ENCODE measurements around the gene GALNT10.

Gene GALNT10

DNA sequence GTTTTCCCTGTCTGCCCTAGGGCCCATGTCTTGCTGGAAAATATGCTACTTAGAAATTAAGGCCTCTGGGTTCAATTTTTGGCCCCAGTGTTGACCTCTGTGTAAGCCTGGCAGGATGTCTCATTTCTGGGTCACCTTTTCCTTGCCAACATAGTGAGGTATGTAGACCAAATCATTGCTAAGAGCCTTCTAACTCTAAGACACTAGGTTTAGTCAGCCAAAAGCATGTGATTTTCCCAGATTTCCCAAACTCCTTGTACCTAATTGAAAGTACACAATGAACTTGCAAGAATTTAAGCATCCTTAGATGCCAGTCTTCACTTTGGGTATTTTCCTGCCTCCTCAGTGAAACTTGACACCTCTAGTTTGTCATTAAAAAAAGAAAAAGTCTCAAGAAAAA, 77.0 kb downstream of the GALNT10 start:
- CTCF ChIA-PET: no interaction called here

DNA sequence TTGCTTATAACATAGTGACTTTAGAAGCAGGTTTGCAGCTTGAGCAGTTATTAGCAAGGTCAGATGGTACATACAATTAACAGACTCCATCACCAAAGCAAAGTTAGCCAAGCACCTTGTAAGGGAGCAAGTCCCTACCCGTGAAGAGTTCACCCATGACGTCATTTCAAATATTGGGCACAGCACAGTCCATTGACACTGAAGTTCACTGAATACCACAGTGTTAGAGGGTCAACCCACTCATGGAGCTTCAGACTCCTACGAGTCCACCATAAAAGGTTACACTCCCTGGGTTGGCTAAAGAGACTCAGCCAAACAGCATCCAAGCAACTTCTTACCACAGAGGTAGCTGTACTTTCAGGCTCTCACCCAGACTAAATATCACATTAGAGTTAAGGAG, 77.5 kb downstream of the GALNT10 start:
- POLR2A ChIA-PET: no interaction called here
- CTCF ChIA-PET: no interaction called here
- DNase-seq (ENCODE audit: extremely low spot score): no peak
- TF ChIP-seq HDGF (IDR thresholded peaks at IDR 0.05; ENCODE audit: borderline replicate concordance): no peak

More for the DNA sequence above, 77.0 kb downstream of the GALNT10 start:
- no peak for TF ChIP-seq NFRKB (IDR thresholded peaks at IDR 0.05)
- TF ChIP-seq BHLHE40 (IDR thresholded peaks at IDR 0.05; ENCODE audit: borderline replicate concordance): no peak
- no peak for TF ChIP-seq LEF1 (IDR thresholded peaks at IDR 0.05; ENCODE audit: borderline replicate concordance)
- no peak for DNase-seq (ENCODE audit: extremely low spot score)
- POLR2A ChIA-PET: no interaction called here

DNA sequence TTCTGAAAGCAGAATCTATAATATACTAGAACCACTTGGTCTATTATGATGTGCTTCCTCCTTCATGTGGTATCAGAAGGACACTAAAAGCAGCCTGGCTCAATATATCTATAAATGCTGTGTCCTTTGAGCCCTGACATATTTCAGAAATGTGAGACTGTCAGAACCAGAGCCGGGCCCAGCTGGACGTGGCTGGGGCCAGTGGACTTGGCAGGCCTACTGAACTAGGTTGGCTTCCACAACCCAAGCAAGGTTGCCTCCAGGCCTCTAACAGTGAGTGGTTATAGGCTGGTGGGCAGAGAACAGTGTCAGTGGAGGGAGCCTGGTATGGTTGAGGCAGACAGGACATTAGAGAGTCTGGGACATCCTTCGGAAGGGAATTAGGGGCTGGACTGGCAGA, 78.9 kb downstream of the GALNT10 start:
- ChIA-PET CTCF (no interaction called here), POLR2A (no interaction called here)
- no peak for DNase-seq (ENCODE audit: extremely low spot score)
- TF ChIP-seq L3MBTL2 (conservative IDR thresholded peaks at IDR 0.05) (no peak), LEF1 (IDR thresholded peaks at IDR 0.05; ENCODE audit: borderline replicate concordance) (no peak), FOXA1 (IDR thresholded peaks at IDR 0.05) (no peak), SP1 (IDR thresholded peaks at IDR 0.05) (no peak), SUZ12 (IDR thresholded peaks at IDR 0.05) (no peak)

DNA sequence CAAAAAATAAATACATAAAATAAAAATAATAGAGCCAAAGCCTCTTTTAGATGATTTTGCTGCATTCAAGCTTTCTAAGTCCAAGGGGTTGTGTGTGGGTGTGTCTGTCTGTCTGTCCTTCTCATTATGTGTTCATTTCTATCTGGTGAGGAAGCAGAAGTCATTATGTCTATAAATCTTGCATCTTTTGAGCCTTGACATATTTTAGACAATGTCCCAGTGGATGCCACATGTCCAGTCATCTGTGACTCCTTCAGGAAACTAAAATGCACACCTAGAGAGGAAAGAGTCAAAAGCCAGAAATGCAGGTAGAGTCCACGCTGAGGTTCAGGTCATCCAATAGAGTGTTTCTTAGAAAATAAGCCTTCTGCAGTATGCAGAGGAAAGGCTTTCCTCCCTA, 80.9 kb downstream of the GALNT10 start:
- POLR2A ChIA-PET: no interaction called here
- CTCF ChIA-PET: no interaction called here
- TF ChIP-seq ELF4 (IDR thresholded peaks at IDR 0.05) (no peak), LEF1 (IDR thresholded peaks at IDR 0.05; ENCODE audit: borderline replicate concordance) (no peak), FOXK2 (IDR thresholded peaks at IDR 0.05) (no peak), FOXA1 (IDR thresholded peaks at IDR 0.05) (no peak), L3MBTL2 (conservative IDR thresholded peaks at IDR 0.05) (no peak), NFRKB (IDR thresholded peaks at IDR 0.05) (no peak), TARDBP (IDR thresholded peaks at IDR 0.05) (no peak), HDGF (IDR thresholded peaks at IDR 0.05; ENCODE audit: borderline replicate concordance) (no peak), ARNT (IDR thresholded peaks at IDR 0.05) (no peak), CTBP1 (IDR thresholded peaks at IDR 0.05; ENCODE audit: borderline replicate concordance) (no peak), SUZ12 (IDR thresholded peaks at IDR 0.05) (no peak), ZNF384 (IDR thresholded peaks at IDR 0.05) (no peak)
- TF ChIP-seq, protein P1, sequence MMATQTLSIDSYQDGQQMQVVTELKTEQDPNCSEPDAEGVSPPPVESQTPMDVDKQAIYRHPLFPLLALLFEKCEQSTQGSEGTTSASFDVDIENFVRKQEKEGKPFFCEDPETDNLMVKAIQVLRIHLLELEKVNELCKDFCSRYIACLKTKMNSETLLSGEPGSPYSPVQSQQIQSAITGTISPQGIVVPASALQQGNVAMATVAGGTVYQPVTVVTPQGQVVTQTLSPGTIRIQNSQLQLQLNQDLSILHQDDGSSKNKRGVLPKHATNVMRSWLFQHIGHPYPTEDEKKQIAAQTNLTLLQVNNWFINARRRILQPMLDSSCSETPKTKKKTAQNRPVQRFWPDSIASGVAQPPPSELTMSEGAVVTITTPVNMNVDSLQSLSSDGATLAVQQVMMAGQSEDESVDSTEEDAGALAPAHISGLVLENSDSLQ (IDR thresholded peaks at IDR 0.05): no peak

DNA sequence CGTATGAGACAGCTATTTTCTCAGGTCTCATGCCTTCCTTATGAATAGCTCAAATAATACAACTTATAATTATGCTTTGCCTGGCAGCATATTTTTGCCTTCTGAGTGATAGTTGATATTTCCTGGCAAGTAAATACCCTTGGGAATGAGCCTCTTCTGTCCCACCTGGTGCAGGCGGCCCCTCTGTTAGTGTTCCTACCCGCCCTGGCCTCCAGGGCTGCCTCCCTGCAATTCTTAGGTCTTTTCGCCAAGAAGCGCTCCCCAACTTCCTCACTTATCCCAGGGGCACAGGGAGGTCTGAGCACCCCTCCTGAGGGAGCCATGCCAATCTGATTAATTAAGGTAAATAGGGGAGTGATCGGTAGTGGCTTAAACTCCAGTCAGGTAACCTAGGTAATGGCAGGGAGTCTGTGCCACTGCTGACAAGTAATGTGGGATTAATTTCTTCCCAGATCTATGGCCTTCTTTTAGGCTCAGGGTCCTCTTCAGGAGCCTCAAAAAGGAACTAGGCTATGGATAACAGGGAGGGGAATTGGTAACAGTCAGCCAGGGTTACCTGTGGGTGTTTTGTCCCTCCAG, 81.5 kb downstream of the GALNT10 start:
- no peak for TF ChIP-seq BHLHE40 (IDR thresholded peaks at IDR 0.05; ENCODE audit: borderline replicate concordance)
- TF ChIP-seq LEF1 (IDR thresholded peaks at IDR 0.05; ENCODE audit: borderline replicate concordance): no peak
- no peak for TF ChIP-seq FOXA1 (IDR thresholded peaks at IDR 0.05)
- TF ChIP-seq CTBP1 (IDR thresholded peaks at IDR 0.05; ENCODE audit: borderline replicate concordance): no peak
- TF ChIP-seq, protein P1 (IDR thresholded peaks at IDR 0.05): no peak
- TF ChIP-seq SUZ12 (IDR thresholded peaks at IDR 0.05): no peak
- no peak for TF ChIP-seq ELF4 (IDR thresholded peaks at IDR 0.05)
- TF ChIP-seq L3MBTL2 (conservative IDR thresholded peaks at IDR 0.05): no peak
- TF ChIP-seq FOXM1 (IDR thresholded peaks at IDR 0.05; ENCODE audit: borderline replicate concordance): no peak
- TF ChIP-seq ARNT (IDR thresholded peaks at IDR 0.05): no peak
- no peak for TF ChIP-seq FOXK2 (IDR thresholded peaks at IDR 0.05)
- TF ChIP-seq HDGF (IDR thresholded peaks at IDR 0.05; ENCODE audit: borderline replicate concordance): no peak
- TF ChIP-seq NFRKB (IDR thresholded peaks at IDR 0.05): no peak
- ChIA-PET CTCF (no interaction called here), POLR2A (no interaction called here)
- no peak for DNase-seq (ENCODE audit: extremely low spot score)

More for the DNA sequence above, 80.9 kb downstream of the GALNT10 start:
- DNase-seq (ENCODE audit: extremely low spot score): no peak

DNA sequence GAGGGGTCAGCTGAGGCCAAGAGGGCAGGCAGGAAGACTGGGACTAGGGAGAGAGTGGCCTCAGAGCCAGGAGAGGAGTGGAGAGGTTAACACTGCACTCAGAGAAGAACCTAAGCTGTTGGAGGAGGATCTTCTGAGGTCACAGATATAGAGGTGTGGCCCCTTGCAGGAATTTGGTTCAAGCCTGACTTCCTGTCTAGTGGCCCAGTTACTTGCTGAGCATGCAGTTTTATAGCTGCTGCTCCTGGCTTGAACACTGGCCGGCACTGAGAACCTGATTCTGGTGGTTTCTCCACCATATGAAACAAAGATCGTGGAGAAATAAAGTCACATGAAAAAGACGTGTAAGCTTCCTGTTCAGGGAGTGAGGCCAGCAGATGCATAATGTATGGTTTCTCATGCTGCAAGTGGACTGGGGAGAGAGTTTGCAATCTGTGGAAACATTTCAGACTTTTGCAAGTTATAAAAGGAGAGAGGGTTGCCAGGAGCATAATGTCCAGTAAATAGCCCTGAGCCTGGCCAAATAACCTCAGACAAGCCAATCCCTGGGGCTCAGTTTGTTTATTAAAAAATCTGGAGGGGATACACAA, 82.6 kb downstream of the GALNT10 start:
- TF ChIP-seq BHLHE40 (IDR thresholded peaks at IDR 0.05; ENCODE audit: borderline replicate concordance) (no peak), HDGF (IDR thresholded peaks at IDR 0.05; ENCODE audit: borderline replicate concordance) (no peak), SP1 (IDR thresholded peaks at IDR 0.05) (no peak), L3MBTL2 (conservative IDR thresholded peaks at IDR 0.05) (no peak), FOXA1 (IDR thresholded peaks at IDR 0.05) (no peak), ZNF384 (IDR thresholded peaks at IDR 0.05) (no peak), NFRKB (IDR thresholded peaks at IDR 0.05) (no peak), CTBP1 (IDR thresholded peaks at IDR 0.05; ENCODE audit: borderline replicate concordance) (no peak), FOXM1 (IDR thresholded peaks at IDR 0.05; ENCODE audit: borderline replicate concordance) (no peak), TARDBP (IDR thresholded peaks at IDR 0.05) (no peak), ELF4 (IDR thresholded peaks at IDR 0.05) (no peak), LEF1 (IDR thresholded peaks at IDR 0.05; ENCODE audit: borderline replicate concordance) (no peak), ARNT (IDR thresholded peaks at IDR 0.05) (no peak), FOXK2 (IDR thresholded peaks at IDR 0.05) (no peak), SUZ12 (IDR thresholded peaks at IDR 0.05) (no peak)
- TF ChIP-seq, protein P1 (IDR thresholded peaks at IDR 0.05): no peak
- ChIA-PET CTCF (no interaction called here), POLR2A (no interaction called here)
- DNase-seq (ENCODE audit: extremely low spot score): no peak
